CD4-positive, alpha-beta memory T cell (primary cell): ENCODE data around the gene KRTAP27-1. TPM values are rescaled to one million over a fixed set of nuclear protein-coding genes. Genes with fewer than 3 reads are reported as not detected.

Experiments
- CTCF ChIA-PET: fragments of 350-600 bp; sonication (Branson Sonifier 250); formaldehyde crosslinking; loops from one replicate; lab custom pipeline; 2021; ENCODE audit warnings: inconsistent platforms; ENCODE audit not compliant: partially characterized antibody; lab: Charles Lee
- POLR2A ChIA-PET: fragments of 350-600 bp; sonication (Branson Sonifier 250); formaldehyde crosslinking; loops from one replicate; lab custom pipeline; 2021; ENCODE audit not compliant: partially characterized antibody; lab: Charles Lee
- DNase-seq, 5 donors: peaks; one replicate each; pipeline versions ENCODE4 v3.0.0 to v3.0.0-alpha.2; 2020 to 2022; ENCODE audit warnings: mixed read lengths in 1 of 5
- H3K27ac ChIP-seq: one replicate; pipeline ENCODE4 v1.7.0; 2013; ENCODE audit warnings: low read depth, low read length
- H3K27me3 ChIP-seq: 2 replicates; pipeline ENCODE4 v1.7.0; 2013; ENCODE audit warnings: mild to moderate bottlenecking, low read length, moderate library complexity; ENCODE audit not compliant: insufficient read depth
- H3K36me3 ChIP-seq: 2 replicates; pipeline ENCODE4 v1.7.0; 2013; ENCODE audit warnings: mild to moderate bottlenecking, low read length, moderate library complexity; ENCODE audit not compliant: insufficient read depth
- H3K4me1 ChIP-seq: 2 replicates; pipeline ENCODE4 v1.7.0; 2013; ENCODE audit warnings: mild to moderate bottlenecking, low read length, moderate library complexity; ENCODE audit not compliant: insufficient read depth
- H3K4me3 ChIP-seq, 2 donors: one replicate each; pipeline ENCODE4 v1.7.0; 2013; ENCODE audit warnings: low read length in 2 of 2, mild to moderate bottlenecking in 1 of 2
- H3K9me3 ChIP-seq, 2 donors: one replicate each; pipeline ENCODE4 v1.7.0; 2013; ENCODE audit warnings: low read length in 2 of 2, control low read depth in 1 of 2; ENCODE audit not compliant: control insufficient read depth in 1 of 2
- H3K27ac Mint-ChIP-seq, 7 donors: one replicate each; pipeline ENCODE4 v1.8.0; 2020 to 2021; ENCODE audit warnings: mixed read lengths in 7 of 7, mild to moderate bottlenecking in 6 of 7, inconsistent platforms in 3 of 7, moderate library complexity in 3 of 7
- H3K27me3 Mint-ChIP-seq, 2 donors: one replicate each; pipeline ENCODE4 v1.8.0; 2020 to 2021; ENCODE audit warnings: mixed read lengths in 2 of 2
- H3K36me3 Mint-ChIP-seq, 2 donors: one replicate each; pipeline ENCODE4 v1.8.0; 2020 to 2021; ENCODE audit warnings: mixed read lengths in 2 of 2, inconsistent platforms in 1 of 2, mild to moderate bottlenecking in 1 of 2
- H3K4me1 Mint-ChIP-seq, 4 donors: one replicate each; pipeline ENCODE4 v1.8.0; 2020 to 2021; ENCODE audit warnings: mixed read lengths in 4 of 4, mild to moderate bottlenecking in 1 of 4
- H3K4me3 Mint-ChIP-seq, 8 donors: one replicate each; pipeline ENCODE4 v1.8.0; 2020 to 2021; ENCODE audit warnings: mixed read lengths in 8 of 8, mild to moderate bottlenecking in 7 of 8, moderate library complexity in 6 of 8, inconsistent platforms in 3 of 8
- H3K9me3 Mint-ChIP-seq, 8 donors: one replicate each; pipeline ENCODE4 v1.8.0; 2020 to 2021; ENCODE audit warnings: mixed read lengths in 8 of 8, mild to moderate bottlenecking in 5 of 8, inconsistent platforms in 3 of 8, moderate library complexity in 1 of 8
- intact Hi-C: fragments of 100-400 bp; cut with micrococcal nuclease; formaldehyde crosslinking; loops from one replicate; pipeline ENCODE4 v1.15.1; 2023
- microRNA-seq: library from miRNA; unstranded; fragments of <30 nt; microRNA quantifications from one replicate; pipeline ENCODE4 v1.2.0, GENCODE V29; 2021; ENCODE audit warnings: borderline replicate concordance, borderline number of aligned reads, borderline microRNAs expressed, mixed read lengths
- polyA plus RNA-seq, 2 donors: library from polyadenylated mRNA; unstranded; fragments of 300-500 nt; fragmentation: Illumina TruSeq; gene quantifications; one replicate each; pipeline ENCODE4 v1.2.3, GENCODE V29; 2021
- total RNA-seq, 2 experiments: library from RNA; stranded (reverse); gene quantifications; one replicate each; pipeline ENCODE4 v1.2.3, GENCODE V29; 2021

The KRTAP27-1 gene
- total and polyA plus RNA-seq, 4 experiments from 2014 or later: not detected

DNA sequence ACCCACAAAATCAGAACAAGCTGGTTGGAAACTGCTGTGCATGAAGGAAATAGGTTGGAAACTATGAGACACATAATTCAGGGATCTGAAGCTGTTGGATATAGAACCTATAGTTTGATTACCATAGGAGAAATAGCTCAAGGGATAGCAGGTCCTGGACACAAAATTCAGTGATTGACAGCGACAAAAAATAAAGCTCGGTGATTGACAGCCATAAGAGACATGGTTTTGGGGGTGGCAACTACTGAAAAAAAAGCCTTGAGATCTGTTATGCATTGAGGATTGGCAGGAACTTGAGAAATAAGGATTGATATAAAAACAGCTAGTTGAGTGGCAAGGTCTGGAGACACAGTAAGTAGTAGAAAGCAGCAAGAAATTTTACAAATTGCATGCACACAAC is 48.3 kb downstream of the KRTAP27-1 start, which contains the start of gene KRTAP25-1:
KRTAP25-1 (minus strand) TSS at position 300 of the 400 bp plus-strand sequence; CDS start at position 276, 24 bp downstream.
- ChIA-PET CTCF (no interaction called here), POLR2A (no interaction called here)
- no peak for DNase-seq
- Histone ChIP-seq H3K27ac (no peak within 1 kb of the TSS), H3K27me3 (no peaks in the 10 kb centered on the region), H3K36me3 (no peaks in the 10 kb centered on the region), H3K4me1 (no peaks in the 10 kb centered on the region), H3K9me3 (no peaks in the 10 kb centered on the region), H3K4me3 (no peak within 1 kb of the TSS)
- Mint-ChIP-seq H3K9me3 (peaks cover 0 to 3% (median 0%) of the 10 kb centered on the region in 8 donors), H3K4me3 (no peak within 1 kb of the TSS), H3K4me1 (no peaks in the 10 kb centered on the region), H3K36me3 (no peaks in the 10 kb centered on the region), H3K27ac (no peak within 1 kb of the TSS), H3K27me3 (peaks cover 0 to 1% of the 10 kb centered on the region in 2 donors)
- intact Hi-C loops: no loop called here

Small RNA genes lying within 50 kb of the gene (microRNA-seq; reads per million reads assigned to microRNA genes)
- gene MIR4327: not detected

Other genes with a start within 250 kb of the KRTAP27-1 start
- gene CLDN17, start 170.9 kb downstream of the KRTAP27-1 start, total RNA-seq: not detected
- gene CLDN17, start 170.9 kb downstream of the KRTAP27-1 start, polyA plus RNA-seq: not detected
- not detected for gene CLDN8, start 121.6 kb downstream of the KRTAP27-1 start, total RNA-seq
- gene CLDN8, start 121.6 kb downstream of the KRTAP27-1 start, polyA plus RNA-seq: not detected
- not detected for gene KRTAP24-1, start 54.7 kb downstream of the KRTAP27-1 start, total RNA-seq
- gene KRTAP24-1, start 54.7 kb downstream of the KRTAP27-1 start, polyA plus RNA-seq: not detected
- not detected for gene KRTAP25-1, start 48.2 kb downstream of the KRTAP27-1 start, total RNA-seq
- gene KRTAP25-1, start 48.2 kb downstream of the KRTAP27-1 start, polyA plus RNA-seq: not detected
- gene KRTAP26-1, start 17.4 kb downstream of the KRTAP27-1 start, total RNA-seq: not detected
- gene KRTAP26-1, start 17.4 kb downstream of the KRTAP27-1 start, polyA plus RNA-seq: not detected
- not detected for gene KRTAP23-1, start 10.9 kb upstream of the KRTAP27-1 start, total RNA-seq
- gene KRTAP23-1, start 10.9 kb upstream of the KRTAP27-1 start, polyA plus RNA-seq: not detected
- gene KRTAP13-2, start 34.6 kb upstream of the KRTAP27-1 start, total RNA-seq: not detected
- gene KRTAP13-2, start 34.6 kb upstream of the KRTAP27-1 start, polyA plus RNA-seq: not detected
- gene KRTAP13-1, start 58.3 kb upstream of the KRTAP27-1 start, total RNA-seq: not detected
- not detected for gene KRTAP13-1, start 58.3 kb upstream of the KRTAP27-1 start, polyA plus RNA-seq
- not detected for gene KRTAP13-3, start 88.2 kb upstream of the KRTAP27-1 start, total RNA-seq
- gene KRTAP13-3, start 88.2 kb upstream of the KRTAP27-1 start, polyA plus RNA-seq: not detected
- gene KRTAP13-4, start 92.5 kb upstream of the KRTAP27-1 start, total RNA-seq: not detected
- gene KRTAP13-4, start 92.5 kb upstream of the KRTAP27-1 start, polyA plus RNA-seq: not detected
- not detected for gene KRTAP15-1, start 102.6 kb upstream of the KRTAP27-1 start, total RNA-seq
- not detected for gene KRTAP15-1, start 102.6 kb upstream of the KRTAP27-1 start, polyA plus RNA-seq
- gene KRTAP19-1, start 142.7 kb upstream of the KRTAP27-1 start, total RNA-seq: not detected
- not detected for gene KRTAP19-1, start 142.7 kb upstream of the KRTAP27-1 start, polyA plus RNA-seq
- not detected for gene KRTAP19-2, start 149.7 kb upstream of the KRTAP27-1 start, total RNA-seq
- gene KRTAP19-2, start 149.7 kb upstream of the KRTAP27-1 start, polyA plus RNA-seq: not detected
- gene KRTAP19-3, start 154.3 kb upstream of the KRTAP27-1 start, total RNA-seq: not detected
- gene KRTAP19-3, start 154.3 kb upstream of the KRTAP27-1 start, polyA plus RNA-seq: not detected
- not detected for gene KRTAP19-4, start 159.5 kb upstream of the KRTAP27-1 start, total RNA-seq
- not detected for gene KRTAP19-4, start 159.5 kb upstream of the KRTAP27-1 start, polyA plus RNA-seq
- gene KRTAP19-5, start 164.4 kb upstream of the KRTAP27-1 start, total RNA-seq: not detected
- gene KRTAP19-5, start 164.4 kb upstream of the KRTAP27-1 start, polyA plus RNA-seq: not detected
- not detected for gene KRTAP19-6, start 204.2 kb upstream of the KRTAP27-1 start, total RNA-seq
- not detected for gene KRTAP19-6, start 204.2 kb upstream of the KRTAP27-1 start, polyA plus RNA-seq
- not detected for gene KRTAP19-7, start 223.6 kb upstream of the KRTAP27-1 start, total RNA-seq
- not detected for gene KRTAP19-7, start 223.6 kb upstream of the KRTAP27-1 start, polyA plus RNA-seq